ENCODE measurements around the gene DDAH2. TPM values are rescaled to one million over a fixed set of nuclear protein-coding genes. Genes with fewer than 3 reads are reported as not detected.

Gene DDAH2
- total RNA-seq, 1 donor from 2014 or later, result 71.2 TPM

DNA sequence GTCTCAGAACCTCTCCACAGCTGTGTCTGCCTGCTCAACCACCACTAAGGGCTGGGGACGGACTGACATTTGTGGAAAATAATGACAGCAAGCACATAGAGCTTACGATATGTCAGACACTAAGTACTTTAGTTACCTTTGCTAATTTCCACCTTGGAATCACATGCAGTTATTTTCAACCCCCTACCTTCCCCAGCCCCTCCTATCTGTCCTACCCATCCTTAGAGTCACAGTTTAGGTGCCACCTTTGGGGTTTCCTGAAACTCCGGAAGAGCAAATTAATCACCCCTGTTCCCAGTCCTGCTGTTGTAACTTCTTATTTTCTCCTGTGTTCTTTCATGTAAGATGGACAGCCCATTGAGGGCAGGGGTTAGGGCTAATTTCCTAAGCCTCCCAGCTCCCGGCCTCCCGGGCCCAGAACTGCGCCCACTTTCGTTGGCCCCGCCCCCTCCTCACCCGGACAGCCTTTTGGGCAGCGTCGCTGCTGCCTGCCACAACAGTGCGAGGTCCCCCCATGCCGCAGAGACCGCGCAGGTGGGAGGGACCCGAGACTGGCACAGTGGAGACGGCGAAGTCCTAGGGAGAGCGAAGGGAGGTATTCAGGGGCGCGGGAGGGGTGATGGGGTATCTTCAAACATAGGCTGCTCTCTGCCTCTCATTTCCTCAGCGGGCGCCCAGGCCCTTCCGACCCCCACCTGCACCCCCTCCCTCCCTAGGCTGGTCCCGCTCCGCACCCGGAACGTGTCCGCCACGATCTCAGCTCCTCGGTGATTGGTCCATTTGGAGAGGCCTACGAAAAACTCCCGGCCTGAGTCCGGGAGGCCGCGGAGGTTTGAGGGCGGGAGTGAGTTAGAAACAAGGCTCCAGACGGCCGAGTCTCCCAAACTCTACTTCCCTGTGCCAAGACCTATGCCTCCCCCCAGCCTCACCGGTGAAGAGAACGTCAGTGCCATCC, 1.1 kb downstream of the DDAH2 start:
- H3K4me3 ChIP-seq, result peak overlapping the region; percentile 88
- no peaks in the 10 kb centered on the region for H3K9me3 ChIP-seq
- no peak for ATAC-seq
- intact Hi-C loops (cut with DNase I), result no loop called here
- TF ChIP-seq, protein P1, sequence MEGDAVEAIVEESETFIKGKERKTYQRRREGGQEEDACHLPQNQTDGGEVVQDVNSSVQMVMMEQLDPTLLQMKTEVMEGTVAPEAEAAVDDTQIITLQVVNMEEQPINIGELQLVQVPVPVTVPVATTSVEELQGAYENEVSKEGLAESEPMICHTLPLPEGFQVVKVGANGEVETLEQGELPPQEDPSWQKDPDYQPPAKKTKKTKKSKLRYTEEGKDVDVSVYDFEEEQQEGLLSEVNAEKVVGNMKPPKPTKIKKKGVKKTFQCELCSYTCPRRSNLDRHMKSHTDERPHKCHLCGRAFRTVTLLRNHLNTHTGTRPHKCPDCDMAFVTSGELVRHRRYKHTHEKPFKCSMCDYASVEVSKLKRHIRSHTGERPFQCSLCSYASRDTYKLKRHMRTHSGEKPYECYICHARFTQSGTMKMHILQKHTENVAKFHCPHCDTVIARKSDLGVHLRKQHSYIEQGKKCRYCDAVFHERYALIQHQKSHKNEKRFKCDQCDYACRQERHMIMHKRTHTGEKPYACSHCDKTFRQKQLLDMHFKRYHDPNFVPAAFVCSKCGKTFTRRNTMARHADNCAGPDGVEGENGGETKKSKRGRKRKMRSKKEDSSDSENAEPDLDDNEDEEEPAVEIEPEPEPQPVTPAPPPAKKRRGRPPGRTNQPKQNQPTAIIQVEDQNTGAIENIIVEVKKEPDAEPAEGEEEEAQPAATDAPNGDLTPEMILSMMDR (IDR thresholded peaks at IDR 0.05), result no peak
- H3K4me1 ChIP-seq, result peaks cover 48% of the 10 kb centered on the region
- H3K36me3 ChIP-seq, result peaks cover 26% of the 10 kb centered on the region
- H3K27me3 ChIP-seq, result no peaks in the 10 kb centered on the region
- H3K27ac ChIP-seq, result peak overlapping the region; percentile 78
- DNase-seq, result no peak

DNA sequence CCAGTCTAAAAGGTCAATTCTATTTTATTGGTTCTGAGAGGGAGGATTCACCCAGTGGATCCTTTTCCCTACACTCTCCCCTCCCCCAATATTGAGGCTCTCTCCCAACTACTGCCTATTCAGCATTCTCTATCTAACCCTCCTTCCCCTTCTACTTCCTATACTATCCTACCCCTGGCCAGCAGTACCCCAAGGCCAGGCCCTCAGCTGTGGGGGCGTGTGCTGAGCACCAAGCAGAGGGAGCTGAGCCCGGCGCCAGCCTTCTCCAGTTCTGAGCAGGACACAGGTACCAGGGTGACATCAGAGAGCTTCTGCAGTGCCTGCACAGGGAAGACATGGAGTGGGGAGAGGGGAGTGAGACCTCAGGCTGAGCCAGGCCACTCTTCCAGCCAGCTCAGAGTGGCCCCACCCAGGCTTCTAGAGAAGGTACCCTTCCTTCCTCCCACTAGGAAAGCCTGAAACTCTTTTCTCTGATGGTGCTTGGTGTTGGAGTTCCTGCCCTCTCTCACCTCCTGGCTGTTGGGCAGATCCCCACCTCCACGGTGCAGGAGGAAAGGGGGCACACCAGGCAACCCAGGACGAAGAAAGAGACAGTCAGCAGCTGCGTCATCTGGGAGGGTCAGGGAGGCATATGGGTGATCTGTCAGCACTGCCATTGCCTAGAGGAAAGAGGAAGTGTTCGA, 1.9 kb downstream of the DDAH2 start:
- peaks cover 18% of the 10 kb centered on the region for H3K36me3 ChIP-seq
- TF ChIP-seq, protein P1 (IDR thresholded peaks at IDR 0.05), result no peak
- peak; percentile 40 for ATAC-seq
- peaks cover 43% of the 10 kb centered on the region for H3K4me1 ChIP-seq
- no peaks in the 10 kb centered on the region for H3K27me3 ChIP-seq
- DNase-seq, result no peak
- intact Hi-C loops (cut with DNase I), result no loop called here
- H3K9me3 ChIP-seq, result no peaks in the 10 kb centered on the region
- peak overlapping the region; percentile 78 for H3K27ac ChIP-seq
- no peak overlapping the region for H3K4me3 ChIP-seq

DNA sequence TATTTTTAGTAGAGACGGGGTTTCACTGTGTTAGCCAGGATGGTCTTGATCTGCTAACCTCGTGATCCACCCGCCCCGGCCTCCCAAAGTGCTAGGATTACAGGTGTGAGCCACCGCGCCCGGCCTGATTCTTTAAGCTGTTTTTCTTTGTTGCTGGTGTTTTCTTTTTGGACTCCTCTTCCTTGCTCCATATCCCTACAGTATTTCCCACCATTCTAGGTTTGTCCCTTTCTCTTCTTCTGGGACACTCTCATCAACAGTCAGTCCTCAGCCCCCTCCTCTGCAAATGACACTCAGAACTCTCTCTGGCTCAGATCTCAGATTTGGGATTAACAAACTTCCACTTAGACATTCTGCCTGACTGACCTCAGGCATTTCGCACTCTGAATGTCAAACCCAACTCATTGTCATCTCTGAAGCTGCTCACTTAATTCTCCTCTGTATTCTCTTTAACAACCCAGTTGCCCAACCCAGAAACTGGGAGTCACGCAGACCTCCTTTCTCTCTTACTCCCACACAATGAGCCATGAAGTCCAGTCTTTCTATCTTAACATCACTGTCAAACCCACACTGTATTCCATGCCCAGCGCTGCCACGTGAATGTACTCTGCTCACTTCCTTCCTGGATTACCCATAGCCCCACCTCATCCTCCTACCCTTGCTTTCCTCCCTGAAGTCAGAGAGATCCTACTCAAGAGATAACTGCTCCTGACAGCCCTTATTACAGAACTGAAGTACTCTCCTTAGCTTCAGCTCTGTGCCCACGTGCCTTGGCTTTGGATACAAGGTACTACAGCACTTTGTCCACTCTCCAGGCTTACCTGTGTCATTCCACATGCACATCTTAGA, 3.4 kb downstream of the DDAH2 start:
- no peak overlapping the region for H3K4me3 ChIP-seq
- H3K9me3 ChIP-seq, result no peaks in the 10 kb centered on the region
- peak overlapping the region; percentile 40 for H3K27ac ChIP-seq
- peaks cover 4% of the 10 kb centered on the region for H3K36me3 ChIP-seq
- TF ChIP-seq, protein P1 (IDR thresholded peaks at IDR 0.05), result no peak
- DNase-seq, result no peak
- peaks cover 38% of the 10 kb centered on the region for H3K4me1 ChIP-seq
- intact Hi-C loops (cut with DNase I), result no loop called here
- peak; percentile 43 for ATAC-seq
- H3K27me3 ChIP-seq, result no peaks in the 10 kb centered on the region

- TF ChIP-seq, protein P1 (IDR thresholded peaks at IDR 0.05), result no peak
- Histone ChIP-seq H3K27me3 (no peaks in the 10 kb centered on the region), H3K9me3 (no peaks in the 10 kb centered on the region), H3K4me1 (peaks cover 33% of the 10 kb centered on the region), H3K36me3 (no peaks in the 10 kb centered on the region), H3K4me3 (no peak overlapping the region), H3K27ac (no peak overlapping the region)
- DNase-seq (no peak), ATAC-seq (no peak)
- intact Hi-C loops (cut with DNase I), result no loop called here
Observed at GRCh38 chr6:31723980-31724691, 5.0 kb downstream of the DDAH2 start.

Measured in upper lobe of right lung (tissue), 1 donor.